Fibroblast of gingiva (primary cell): ENCODE results near the gene CES2.
A peak's percentile ranks its signal among the peaks of the same experiment; 100 is the strongest.
"Not testable (repeated sequence)": the region's sequence is repeated elsewhere in the genome, so short reads cannot be mapped to it uniquely, and the experiment has no call there.

ENCODE experiments used
- DNase-seq: peaks from one replicate; pipeline ENCODE4 v3.0.0-alpha.2; 2011; ENCODE audit warnings: low read depth

Gene CES2

GRCh38 chr16:66919569-66920298 is 15.6 kb upstream of the CES2 start:
- no peak for DNase-seq

GRCh38 chr16:66920299-66920590 is 15.1 kb upstream of the CES2 start:
- no peak for DNase-seq

GRCh38 chr16:66920924-66921680 is 14.2 kb upstream of the CES2 start:
- no peak for DNase-seq

DNA sequence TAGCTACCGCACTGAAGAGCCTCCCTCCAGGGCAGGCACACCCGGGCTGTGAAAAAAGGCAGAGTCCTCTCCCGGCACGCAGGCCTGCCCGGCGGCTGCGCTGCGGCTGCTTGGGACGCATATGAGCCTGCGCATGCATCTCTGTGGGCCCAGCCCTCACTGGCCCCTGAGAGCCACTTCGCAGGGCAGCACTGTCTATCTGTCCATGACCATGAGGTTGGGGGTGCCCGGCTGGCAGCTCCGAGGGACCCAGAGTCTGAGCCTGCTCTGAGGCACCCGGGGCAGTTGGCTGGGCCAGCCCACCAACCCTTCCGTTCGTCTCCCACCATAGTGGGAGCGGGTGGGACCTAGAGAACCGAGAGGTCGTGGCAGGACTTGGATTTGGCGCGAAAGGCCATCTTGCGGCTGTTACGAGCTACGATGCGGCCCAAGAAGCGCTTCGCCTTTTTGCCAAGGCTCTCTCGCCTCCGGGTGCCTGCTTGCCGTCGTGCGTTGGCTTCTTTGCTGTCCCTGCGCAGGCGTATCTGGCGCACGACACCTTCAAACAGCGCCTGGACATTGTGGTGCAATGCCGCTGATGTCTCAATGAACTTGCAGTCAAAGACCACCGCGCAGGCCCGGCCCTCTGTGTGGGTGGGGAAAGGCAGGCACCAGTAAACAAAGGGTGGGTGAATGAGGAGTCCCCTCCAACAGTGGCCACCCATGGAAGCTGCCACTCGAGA is 13.4 kb upstream of the CES2 start:
- DNase-seq, result no peak

DNA sequence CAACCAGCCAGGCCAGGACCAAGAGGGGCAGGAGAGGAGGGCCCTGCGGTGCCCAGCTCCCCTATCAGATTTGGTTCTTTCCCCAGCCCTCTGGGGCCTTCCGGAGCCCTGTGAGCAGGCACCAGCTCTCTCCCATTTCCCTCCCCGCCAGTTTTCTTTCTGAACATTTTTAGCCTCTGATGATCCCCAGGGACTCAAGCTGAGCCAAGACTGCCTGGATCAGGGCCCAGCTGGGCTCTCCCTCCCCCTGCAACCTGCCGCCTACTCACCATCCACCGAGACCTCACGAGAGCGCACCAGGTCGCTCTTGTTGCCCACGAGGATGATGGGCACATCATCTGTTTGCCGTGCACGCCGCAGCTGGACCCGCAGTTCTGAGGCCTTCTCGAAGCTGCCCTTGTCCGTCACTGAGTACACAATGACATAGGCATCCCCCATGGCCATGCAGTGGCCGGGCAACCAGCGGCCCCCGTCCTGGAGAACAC is 12.0 kb upstream of the CES2 start:
- no peak for DNase-seq

GRCh38 chr16:66923866-66924265 is 11.4 kb upstream of the CES2 start:
- no peak for DNase-seq

DNA sequence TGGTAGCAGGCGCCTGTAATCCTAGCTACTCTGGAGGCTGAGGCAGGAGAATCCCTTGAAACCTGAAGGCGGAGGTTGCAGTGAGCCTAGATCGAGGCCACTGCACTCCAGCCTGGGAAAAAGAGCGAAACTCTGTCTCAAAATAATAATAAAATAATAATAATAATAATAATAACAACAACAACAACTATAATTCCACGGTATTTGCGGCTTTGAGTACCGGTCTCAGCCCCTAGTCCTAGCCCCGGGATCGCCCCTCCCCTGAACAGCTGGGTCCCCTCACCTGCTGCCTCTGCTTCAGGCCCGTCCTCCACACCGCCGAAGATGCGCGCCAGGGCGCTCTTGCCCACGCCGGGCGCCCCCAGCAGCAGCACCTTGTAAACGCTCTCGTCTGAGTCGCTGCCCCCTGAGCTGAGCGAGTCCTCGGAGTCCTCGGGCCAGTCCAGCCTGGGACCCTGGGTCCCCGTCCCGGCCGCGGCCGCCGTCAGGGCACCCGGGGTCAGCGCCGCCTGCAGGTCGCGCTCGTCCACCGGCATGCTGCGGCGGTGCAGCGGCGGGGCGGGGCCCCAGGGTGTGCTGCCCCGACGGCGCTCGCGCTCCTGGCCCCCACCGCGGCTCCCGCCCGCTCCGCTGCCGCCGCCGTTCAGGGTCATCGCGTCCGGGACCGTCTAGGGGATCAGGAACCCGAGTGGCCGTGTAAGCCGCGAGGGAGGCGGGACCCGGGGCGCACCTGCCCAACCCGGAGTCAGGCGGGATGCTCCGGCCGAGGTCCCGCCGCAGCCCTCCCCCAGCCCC is 10.6 kb upstream of the CES2 start:
- no peak for DNase-seq

DNA sequence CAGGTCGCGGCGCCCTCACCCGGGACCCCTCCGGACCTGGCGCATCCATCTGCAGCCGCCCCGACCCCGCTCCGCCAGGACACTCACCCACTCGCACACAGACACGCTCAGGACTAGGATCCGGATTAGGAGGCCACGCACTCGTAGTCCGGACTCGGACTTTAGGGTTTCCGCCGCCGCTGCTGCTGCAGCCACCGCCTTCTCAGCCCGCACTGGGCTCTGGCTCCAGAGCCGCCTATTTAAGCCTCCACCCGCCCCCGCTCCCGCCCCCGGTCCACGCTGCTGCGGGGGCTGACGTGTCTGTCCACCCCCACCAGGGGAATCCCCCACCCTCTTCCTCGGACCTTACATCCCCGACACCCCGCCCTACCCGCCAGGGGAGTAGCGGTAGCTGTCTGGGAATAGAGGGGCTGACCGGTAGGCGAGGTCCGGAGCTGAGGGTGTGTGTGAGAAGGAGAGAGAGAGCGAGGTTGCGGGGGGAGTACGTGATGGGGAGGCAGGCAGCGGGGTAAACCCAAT is 9.9 kb upstream of the CES2 start, which contains the start of gene RRAD:
Gene RRAD (minus strand): TSS at position 214 of the 519 bp plus-strand sequence. CDS start 356 bp downstream, outside the sequence.
- DNase-seq, result no peak

- peak; percentile 11 for DNase-seq
Observed at GRCh38 chr16:66926171-66926947, 9.0 kb upstream of the CES2 start.

DNA sequence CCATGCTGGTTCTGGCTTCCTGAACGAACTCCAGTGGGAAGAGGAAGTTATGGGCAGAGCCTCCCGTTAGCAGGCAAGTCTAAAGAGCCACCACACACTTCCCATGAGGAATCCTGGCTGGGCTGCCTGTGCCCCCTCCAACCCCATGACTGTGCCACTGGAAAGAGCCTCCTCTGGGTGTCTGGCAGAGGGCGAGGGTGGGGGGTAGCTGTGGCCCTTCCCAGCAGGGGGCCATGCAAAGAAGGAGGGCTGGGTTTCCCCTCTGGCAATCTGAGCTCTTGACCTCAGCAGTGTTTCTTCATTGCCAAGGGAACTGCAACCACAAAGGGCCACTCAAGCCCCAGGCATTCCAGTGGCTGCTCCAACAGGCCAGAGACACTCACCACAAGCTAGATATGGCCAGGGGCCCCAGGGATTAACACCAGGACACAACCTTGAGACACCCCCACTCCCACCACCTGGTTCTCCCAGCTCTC is 8.3 kb upstream of the CES2 start:
- peak; percentile 85 for DNase-seq

DNA sequence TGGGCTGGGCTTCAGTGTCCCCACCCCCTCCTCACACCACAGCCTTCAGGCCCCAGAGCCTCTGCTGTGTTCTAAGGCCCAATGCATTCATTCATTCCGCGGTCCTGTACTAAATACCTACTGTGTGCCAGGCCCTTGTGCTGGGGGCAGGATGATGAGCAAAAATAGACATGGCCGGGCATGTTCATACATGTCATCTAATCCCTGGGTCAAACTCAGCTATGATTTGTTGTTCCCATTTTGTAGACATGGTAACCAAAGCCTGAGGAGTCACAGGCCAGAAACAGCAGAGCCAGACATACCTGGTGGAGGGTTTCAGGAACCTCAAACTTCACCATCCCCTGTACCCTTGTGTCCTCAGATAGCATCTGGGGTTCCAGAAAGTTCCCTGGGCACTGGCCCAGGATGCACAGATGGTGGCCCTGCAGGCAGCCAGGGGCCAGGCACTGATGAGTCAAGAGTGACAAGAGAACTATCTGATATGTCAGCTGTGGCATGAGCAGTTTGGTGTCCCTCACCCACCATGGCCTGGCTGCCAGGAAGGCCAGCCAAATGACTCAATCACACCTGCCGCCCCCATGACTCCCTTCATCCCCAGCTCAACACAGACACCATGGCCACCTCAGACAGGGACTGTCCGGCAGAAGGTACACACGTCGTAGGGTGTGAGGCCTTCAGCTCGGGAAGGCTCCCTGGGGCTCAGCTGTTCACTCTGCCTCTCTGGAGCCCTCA is 7.2 kb upstream of the CES2 start:
- no peak for DNase-seq

- DNase-seq, result peak; percentile 14
Observed at GRCh38 chr16:66928702-66929388, 6.5 kb upstream of the CES2 start.

GRCh38 chr16:66930189-66930588 is 5.1 kb upstream of the CES2 start:
- DNase-seq, result peak; percentile 18

DNA sequence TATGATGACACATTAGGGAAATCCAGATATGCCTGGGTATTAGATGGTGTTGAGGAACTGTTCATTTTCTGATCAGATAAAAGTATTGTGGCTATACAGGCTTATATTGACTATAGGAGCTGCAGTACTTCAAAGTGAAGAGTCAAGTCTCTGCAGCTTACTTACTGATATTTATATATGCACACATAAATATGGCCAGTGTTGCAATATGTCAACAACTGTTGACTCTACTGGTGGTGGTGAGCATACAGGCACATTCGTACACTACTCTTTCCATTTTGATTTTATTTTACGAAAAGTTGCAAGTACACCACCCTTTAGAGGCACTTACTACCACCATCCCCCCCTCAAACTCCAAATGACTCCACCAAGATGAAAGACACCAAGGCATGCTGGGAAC is 3.7 kb upstream of the CES2 start:
- DNase-seq, result no peak

DNA sequence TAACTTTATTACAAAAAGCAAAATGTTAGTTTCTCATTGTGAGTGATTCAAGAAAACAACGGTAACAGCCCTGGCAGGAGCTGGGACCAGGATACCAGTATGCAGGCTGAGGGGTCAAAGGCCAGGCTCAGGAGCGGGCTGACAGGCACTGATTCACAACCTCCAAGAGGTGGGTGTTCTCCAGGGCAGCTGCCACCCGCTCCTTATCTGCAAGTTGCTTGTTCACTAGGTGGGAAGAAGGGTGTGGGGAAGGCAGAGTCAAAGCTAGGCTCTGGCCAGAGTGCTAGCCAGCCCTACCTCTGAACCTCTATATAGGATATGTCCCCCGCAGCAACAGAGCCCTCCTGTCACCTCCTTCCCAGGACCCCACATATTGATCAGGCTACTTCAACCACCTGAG is 3.2 kb upstream of the CES2 start:
- no peak for DNase-seq

DNA sequence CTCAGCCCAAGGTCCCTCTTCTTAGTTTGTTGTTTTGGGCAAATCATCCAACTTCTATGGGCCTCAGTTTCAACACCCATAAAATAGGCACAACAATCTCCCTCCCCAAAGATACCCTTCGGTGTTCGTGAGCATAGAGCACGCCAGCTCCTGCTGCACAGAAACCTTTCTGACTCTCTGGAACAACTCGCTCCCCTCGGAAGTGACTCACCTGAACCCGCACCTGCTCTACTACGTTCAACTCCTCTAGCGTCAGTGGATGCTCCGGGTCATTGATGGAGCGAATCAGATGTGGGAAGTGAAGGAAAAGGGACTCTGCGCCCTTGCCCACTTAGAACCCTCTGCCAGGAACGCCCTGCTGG is 1.6 kb upstream of the CES2 start:
- no peak for DNase-seq

- DNase-seq, result peak; percentile 79
Observed at GRCh38 chr16:66934138-66934838, 1.0 kb upstream of the CES2 start, which contains the start of gene CIAO2B. Gene CIAO2B, minus strand, starts transcription at chr16:66934402. Its CDS starts 38 bp downstream, at chr16:66934364.

DNA sequence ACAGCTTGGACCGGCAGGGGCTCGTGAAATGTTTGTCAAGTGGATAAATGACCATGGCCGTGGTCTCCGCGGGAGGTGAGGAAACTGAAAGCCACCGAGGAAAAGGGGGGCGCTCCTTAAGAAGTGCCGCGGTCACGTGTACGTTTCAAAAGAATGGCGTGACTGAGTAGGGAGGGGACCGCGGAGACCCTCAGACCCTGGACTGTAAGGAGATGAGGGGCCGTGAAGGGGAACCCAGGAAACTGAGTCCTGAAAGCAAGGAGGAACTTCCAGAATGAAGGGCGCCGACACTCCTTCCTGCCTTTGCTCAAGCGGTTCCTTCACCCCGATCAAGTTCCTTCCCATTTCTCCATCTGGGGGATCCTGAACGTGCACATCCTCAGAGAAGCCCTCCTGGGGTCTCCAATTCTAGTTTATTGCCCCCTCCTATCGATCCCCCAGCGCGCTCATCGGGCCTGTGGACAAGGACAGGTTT is 440 bp upstream of the CES2 start:
- not testable (repeated sequence) for DNase-seq

- DNase-seq, result no peak
Observed at GRCh38 chr16:66936462-66936861, 1.1 kb downstream of the CES2 start.
